GM12878 (cell line): ENCODE data around the gene ACE. TPM values are rescaled to one million over a fixed set of nuclear protein-coding genes. Genes with fewer than 3 reads are reported as not detected.

Source experiments
- polyA plus RNA-seq, 11 experiments: library from polyadenylated mRNA; depleted of rRNA in 4 of 11; unstranded in 6 of 11; stranded (reverse) in 5 of 11; fragments of >200 nt; fragmentation: Nextera tagmentation in 4 of 11; fragmentation: Illumina TruSeq in 1 of 11; extraction: Ambion mirVana in 4 of 11; extraction: Trizol in 1 of 11; gene quantifications; 1 replicate in 1 of 11; 2 replicates in 10 of 11; pipeline versions ENCODE4 v1.2.1 to v1.2.3, GENCODE V29; 2011 to 2016; ENCODE audit warnings: inconsistent platforms in 2 of 11, missing spikeins in 2 of 11, low read depth in 1 of 11
- total RNA-seq, 4 experiments: library from RNA; depleted of rRNA in 3 of 4; stranded (reverse); fragments of >200 nt in 3 of 4; fragmentation: Illumina TruSeq in 1 of 4; extraction: Trizol in 1 of 4; gene quantifications; 2 replicates each; pipeline versions ENCODE4 v1.2.1 to v1.2.3, GENCODE V29; 2013 to 2021

Gene ACE
- total and polyA plus RNA-seq, 10 of the 15 experiments (the other 5 are each of a cell fraction or from before 2014, with no cell fraction given): 0.46 TPM; not detected in 9

Other genes starting within 250 kb of the ACE start
- 2.8 and 2.9 TPM in 2 replicates for gene CYB561, start 30.8 kb upstream of the ACE start, total RNA-seq (2014; rRNA removed)
- gene CYB561, start 30.8 kb upstream of the ACE start, total RNA-seq (2014; rRNA removed; fragmentation: Illumina TruSeq; extraction: Trizol): 1.4 and 1.6 TPM in 2 replicates
- gene CYB561, start 30.8 kb upstream of the ACE start, total RNA-seq (2021): 3.3 and 4.2 TPM in 2 replicates
- gene CYB561, start 30.8 kb upstream of the ACE start, polyA plus RNA-seq (2011; rRNA removed): 1.1 and 1.9 TPM in 2 replicates
- 1.3 and 2.0 TPM in 2 replicates for gene CYB561, start 30.8 kb upstream of the ACE start, polyA plus RNA-seq (2014; fragmentation: Illumina TruSeq; extraction: Trizol)
- gene CYB561, start 30.8 kb upstream of the ACE start, polyA plus RNA-seq (2014; fragmentation: Nextera tagmentation; extraction: Ambion mirVana): under 1 TPM; 0.52 to 0.93 TPM
- gene CYB561, start 30.8 kb upstream of the ACE start, polyA plus RNA-seq (2014; rRNA removed): 4.8 and 6.9 TPM in 2 replicates
- 1 to 10 TPM; 3.3 TPM for gene CYB561, start 30.8 kb upstream of the ACE start, polyA plus RNA-seq (2016; fragmentation: Nextera tagmentation; extraction: Ambion mirVana)
- not detected in 2 replicates for gene KCNH6, start 46.3 kb downstream of the ACE start, total RNA-seq (2014; rRNA removed)
- not detected in 2 replicates for gene KCNH6, start 46.3 kb downstream of the ACE start, total RNA-seq (2014; rRNA removed; fragmentation: Illumina TruSeq; extraction: Trizol)
- not detected in 2 replicates for gene KCNH6, start 46.3 kb downstream of the ACE start, total RNA-seq (2021)
- gene KCNH6, start 46.3 kb downstream of the ACE start, polyA plus RNA-seq (2011; rRNA removed): not detected in 2 replicates
- not detected in 2 replicates for gene KCNH6, start 46.3 kb downstream of the ACE start, polyA plus RNA-seq (2014; fragmentation: Illumina TruSeq; extraction: Trizol)
- not detected for gene KCNH6, start 46.3 kb downstream of the ACE start, polyA plus RNA-seq (2014; fragmentation: Nextera tagmentation; extraction: Ambion mirVana)
- not detected in 2 replicates for gene KCNH6, start 46.3 kb downstream of the ACE start, polyA plus RNA-seq (2014; rRNA removed)
- not detected for gene KCNH6, start 46.3 kb downstream of the ACE start, polyA plus RNA-seq (2016; fragmentation: Nextera tagmentation; extraction: Ambion mirVana)
- 36.6 and 37.0 TPM in 2 replicates for gene DCAF7, start 73.4 kb downstream of the ACE start, total RNA-seq (2014; rRNA removed)
- 29.1 and 29.3 TPM in 2 replicates for gene DCAF7, start 73.4 kb downstream of the ACE start, total RNA-seq (2014; rRNA removed; fragmentation: Illumina TruSeq; extraction: Trizol)
- 99.8 and 103 TPM in 2 replicates for gene DCAF7, start 73.4 kb downstream of the ACE start, total RNA-seq (2021)
- 45.5 and 60.7 TPM in 2 replicates for gene DCAF7, start 73.4 kb downstream of the ACE start, polyA plus RNA-seq (2011; rRNA removed)
- gene DCAF7, start 73.4 kb downstream of the ACE start, polyA plus RNA-seq (2014; fragmentation: Illumina TruSeq; extraction: Trizol): 65.4 and 67.5 TPM in 2 replicates
- 10 to 100 TPM; 27.0 to 27.4 TPM for gene DCAF7, start 73.4 kb downstream of the ACE start, polyA plus RNA-seq (2014; fragmentation: Nextera tagmentation; extraction: Ambion mirVana)
- 48.3 and 52.4 TPM in 2 replicates for gene DCAF7, start 73.4 kb downstream of the ACE start, polyA plus RNA-seq (2014; rRNA removed)
- 10 to 100 TPM; 76.5 to 85.0 TPM for gene DCAF7, start 73.4 kb downstream of the ACE start, polyA plus RNA-seq (2016; fragmentation: Nextera tagmentation; extraction: Ambion mirVana)
- gene TACO1, start 123.8 kb downstream of the ACE start, total RNA-seq (2014; rRNA removed): 11.8 and 14.3 TPM in 2 replicates
- gene TACO1, start 123.8 kb downstream of the ACE start, total RNA-seq (2014; rRNA removed; fragmentation: Illumina TruSeq; extraction: Trizol): 18.7 and 19.9 TPM in 2 replicates
- gene TACO1, start 123.8 kb downstream of the ACE start, total RNA-seq (2021): 31.0 and 31.1 TPM in 2 replicates
- gene TACO1, start 123.8 kb downstream of the ACE start, polyA plus RNA-seq (2011; rRNA removed): 24.9 and 26.7 TPM in 2 replicates
- gene TACO1, start 123.8 kb downstream of the ACE start, polyA plus RNA-seq (2014; fragmentation: Illumina TruSeq; extraction: Trizol): 27.1 and 27.3 TPM in 2 replicates
- gene TACO1, start 123.8 kb downstream of the ACE start, polyA plus RNA-seq (2014; fragmentation: Nextera tagmentation; extraction: Ambion mirVana): 10 to 100 TPM in 1 of 2 experiments, 1 to 10 TPM in 1; 8.5 to 16.1 TPM
- gene TACO1, start 123.8 kb downstream of the ACE start, polyA plus RNA-seq (2014; rRNA removed): 30.8 and 32.7 TPM in 2 replicates
- 10 to 100 TPM; 33.7 to 38.6 TPM for gene TACO1, start 123.8 kb downstream of the ACE start, polyA plus RNA-seq (2016; fragmentation: Nextera tagmentation; extraction: Ambion mirVana)
- 24.1 and 24.3 TPM in 2 replicates for gene MAP3K3, start 145.4 kb downstream of the ACE start, total RNA-seq (2014; rRNA removed)
- 16.0 and 17.2 TPM in 2 replicates for gene MAP3K3, start 145.4 kb downstream of the ACE start, total RNA-seq (2014; rRNA removed; fragmentation: Illumina TruSeq; extraction: Trizol)
- 22.9 and 23.2 TPM in 2 replicates for gene MAP3K3, start 145.4 kb downstream of the ACE start, total RNA-seq (2021)
- gene MAP3K3, start 145.4 kb downstream of the ACE start, polyA plus RNA-seq (2011; rRNA removed): 11.6 and 13.8 TPM in 2 replicates
- gene MAP3K3, start 145.4 kb downstream of the ACE start, polyA plus RNA-seq (2014; fragmentation: Illumina TruSeq; extraction: Trizol): 10.3 and 16.1 TPM in 2 replicates
- 1 to 10 TPM; 1.6 to 2.0 TPM for gene MAP3K3, start 145.4 kb downstream of the ACE start, polyA plus RNA-seq (2014; fragmentation: Nextera tagmentation; extraction: Ambion mirVana)
- gene MAP3K3, start 145.4 kb downstream of the ACE start, polyA plus RNA-seq (2014; rRNA removed): 19.0 and 19.9 TPM in 2 replicates
- 1 to 10 TPM; 3.4 to 5.3 TPM for gene MAP3K3, start 145.4 kb downstream of the ACE start, polyA plus RNA-seq (2016; fragmentation: Nextera tagmentation; extraction: Ambion mirVana)
- 247 and 261 TPM in 2 replicates for gene LIMD2, start 223.1 kb downstream of the ACE start, total RNA-seq (2014; rRNA removed)
- gene LIMD2, start 223.1 kb downstream of the ACE start, total RNA-seq (2014; rRNA removed; fragmentation: Illumina TruSeq; extraction: Trizol): 75.5 and 81.3 TPM in 2 replicates
- 251 and 259 TPM in 2 replicates for gene LIMD2, start 223.1 kb downstream of the ACE start, total RNA-seq (2021)
- gene LIMD2, start 223.1 kb downstream of the ACE start, polyA plus RNA-seq (2011; rRNA removed): 40.7 and 103 TPM in 2 replicates
- 5.9 and 58.2 TPM in 2 replicates for gene LIMD2, start 223.1 kb downstream of the ACE start, polyA plus RNA-seq (2014; fragmentation: Illumina TruSeq; extraction: Trizol)
- gene LIMD2, start 223.1 kb downstream of the ACE start, polyA plus RNA-seq (2014; fragmentation: Nextera tagmentation; extraction: Ambion mirVana): 1 to 10 TPM; 1.1 to 5.0 TPM
- gene LIMD2, start 223.1 kb downstream of the ACE start, polyA plus RNA-seq (2014; rRNA removed): 290 and 364 TPM in 2 replicates
- gene LIMD2, start 223.1 kb downstream of the ACE start, polyA plus RNA-seq (2016; fragmentation: Nextera tagmentation; extraction: Ambion mirVana): 100 to 1,000 TPM; 307 to 339 TPM